Sciatic nerve (tissue), 2 donors: ENCODE measurements around the gene SETD1B. TPM values are rescaled to one million over a fixed set of nuclear protein-coding genes. Genes with fewer than 3 reads are reported as not detected.
A peak's percentile ranks its signal among the peaks of the same experiment; 100 is the strongest.
"Not testable (repeated sequence)": the region's sequence is repeated elsewhere in the genome, so short reads cannot be mapped to it uniquely, and the experiment has no call there.

Experiments
- ATAC-seq: fragments of 200-7000 bp; cut with Tn5 transposase; one replicate; pipeline ENCODE4 v1.9.1; 2020; ENCODE audit warnings: mild to moderate bottlenecking, moderate library complexity
- DNase-seq: peaks from one replicate; pipeline ENCODE4 v3.0.0-alpha.2; 2020; ENCODE audit warnings: low spot score
- intact Hi-C: fragments of 100-400 bp; cut with DNase I; formaldehyde crosslinking; loops from one replicate; pipeline ENCODE4 v1.14.2; 2022
- total RNA-seq: library from RNA; stranded (reverse); fragmentation: NEBNext Ultra II Directional; extraction: Animal tissue kit (Norgen Biotek cat#: 25700); gene quantifications from one replicate; pipeline ENCODE4 v1.2.1, GENCODE V29; 2021
- donor health status: DM: no; HTN: no; CAD: no.
- donor health status: DM: no; HTN: no; CAD: no.

Gene SETD1B
- total RNA-seq, 1 donor from 2014 or later, result 26.3 TPM

- intact Hi-C loops, result no loop called here
- ATAC-seq, result no peak
- DNase-seq, result no peak
These were observed 25.0 kb upstream of the SETD1B start for GRCh38 chr12:121778567-121779421.

- intact Hi-C loops, result no loop called here
- no peak for ATAC-seq
- DNase-seq, result no peak
These were observed 24.4 kb upstream of the SETD1B start for GRCh38 chr12:121779422-121779895.

- ATAC-seq (no peak), DNase-seq (no peak)
- intact Hi-C loops, result no loop called here
These were observed 23.4 kb upstream of the SETD1B start for GRCh38 chr12:121780429-121780828.

DNA sequence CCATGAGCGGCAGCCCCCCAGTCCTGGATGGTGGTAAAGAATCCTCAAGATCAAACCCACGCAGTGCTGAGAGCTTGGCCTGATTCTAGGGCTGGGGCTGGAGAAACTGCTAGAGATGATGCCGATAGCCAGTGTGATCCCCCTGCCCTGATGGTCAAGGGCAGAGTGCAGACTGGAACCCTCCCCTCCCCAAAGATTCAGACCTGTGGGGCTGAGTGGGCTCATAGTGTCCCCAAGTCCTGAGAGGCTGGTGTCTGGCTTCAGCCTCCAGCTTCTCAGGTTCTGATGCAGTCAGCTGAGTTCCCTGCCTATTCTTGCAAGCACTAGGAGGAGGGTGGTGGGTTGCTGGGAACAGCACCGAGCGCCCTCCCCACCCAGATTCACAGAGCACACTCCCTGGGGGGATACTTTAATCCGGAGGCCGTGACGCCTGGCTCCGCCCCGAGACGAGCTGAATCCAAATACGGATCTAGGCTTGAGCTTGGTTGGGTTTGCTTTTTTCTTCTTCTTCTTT lies 22.3 kb upstream of the SETD1B start:
- ATAC-seq (peak; percentile 77), DNase-seq (no peak)
- intact Hi-C loops, result no loop called here

- intact Hi-C loops, result no loop called here
- no peak for DNase-seq
- ATAC-seq, result peak; percentile 59
These were observed 21.5 kb upstream of the SETD1B start for GRCh38 chr12:121781998-121782979.

GRCh38 chr12:121783766-121784165 lies 20.0 kb upstream of the SETD1B start:
- intact Hi-C loops, result no loop called here
- ATAC-seq, result no peak
- no peak for DNase-seq

DNA sequence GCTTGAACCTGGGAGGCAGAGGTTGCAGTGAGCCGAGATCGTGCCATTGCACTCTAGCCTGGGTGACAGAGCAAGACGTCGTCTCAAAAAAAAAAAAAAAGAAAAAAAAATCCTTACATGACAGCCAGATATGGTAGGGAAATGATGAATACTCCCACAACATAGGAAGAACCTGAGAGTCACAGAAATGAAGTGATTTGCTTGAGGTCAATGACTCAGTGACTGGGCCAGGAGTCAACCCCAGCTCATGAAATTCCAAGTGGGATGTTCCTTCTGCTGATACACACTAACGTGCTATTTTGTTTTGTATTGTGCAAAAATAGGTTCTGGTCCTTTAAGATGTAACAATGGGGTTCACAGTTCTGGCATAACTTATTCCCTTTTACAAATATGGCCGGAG lies 19.3 kb upstream of the SETD1B start:
- DNase-seq (no peak), ATAC-seq (no peak)
- intact Hi-C loops, result no loop called here

DNA sequence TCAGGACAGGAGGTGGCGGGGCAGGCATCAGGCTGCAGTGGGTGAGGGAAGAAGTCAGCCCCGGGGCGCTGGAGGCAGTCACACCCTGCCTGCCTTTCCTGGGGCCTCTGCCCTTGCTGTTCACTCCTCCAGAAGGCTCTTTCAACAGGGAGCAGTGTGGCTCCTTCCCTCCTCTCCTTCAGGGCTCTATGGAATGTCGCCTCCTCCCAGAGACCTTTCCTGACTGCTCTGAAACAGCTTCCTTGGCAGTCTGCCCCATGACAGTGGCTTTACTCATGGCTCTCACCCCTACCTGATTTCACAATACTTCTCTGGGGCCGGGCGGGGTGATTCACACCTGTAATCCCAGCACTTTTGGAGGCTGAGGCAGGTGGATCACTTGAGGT lies 17.4 kb upstream of the SETD1B start:
- intact Hi-C loops, result no loop called here
- no peak for ATAC-seq
- peak; percentile 60 for DNase-seq

DNA sequence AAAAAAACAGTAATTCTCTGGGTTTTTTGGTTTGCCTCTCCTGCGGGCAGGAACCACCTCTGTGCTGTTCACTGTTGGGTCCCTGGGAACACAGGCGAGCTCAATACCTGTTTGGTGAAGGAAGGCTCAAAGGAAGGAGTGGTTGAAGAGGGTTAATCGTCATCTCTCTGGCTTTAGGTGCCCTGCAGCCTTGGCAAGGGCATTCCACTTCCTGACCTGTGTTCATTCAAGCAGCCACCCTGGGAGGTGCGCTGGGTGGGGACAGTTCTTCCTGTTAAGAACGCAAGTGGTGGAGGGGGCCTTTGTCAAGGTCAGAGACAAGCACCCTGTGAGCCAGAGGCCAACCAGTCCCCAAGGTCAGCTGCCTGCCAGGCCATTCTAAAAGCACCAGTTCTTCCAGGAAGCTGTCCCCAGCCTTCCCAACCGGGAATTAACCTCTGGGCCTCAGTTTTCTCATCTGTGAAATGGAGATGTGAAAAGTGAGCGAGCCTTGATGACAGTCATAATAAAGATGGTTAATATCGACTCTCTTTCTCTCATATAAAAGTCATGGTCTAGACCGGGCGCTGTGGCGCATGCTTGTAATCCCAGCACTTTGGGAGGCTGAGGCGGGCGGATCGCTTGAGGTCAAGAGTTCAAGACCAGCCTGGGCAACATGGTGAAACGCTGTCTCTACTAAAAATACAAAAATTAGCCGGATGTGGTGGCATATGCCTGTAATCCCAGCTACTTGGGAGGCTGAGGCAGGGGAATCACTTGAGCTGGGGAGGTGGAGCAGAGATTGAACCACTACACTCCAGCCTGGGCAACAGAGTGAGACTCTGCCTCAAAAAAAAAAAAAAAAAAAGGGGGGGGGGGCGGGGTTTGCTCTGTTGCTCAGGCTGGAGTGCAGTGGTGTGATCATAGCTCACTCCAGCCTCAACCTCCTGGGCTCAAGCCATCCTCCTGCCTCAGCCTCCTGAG lies 16.5 kb upstream of the SETD1B start:
- intact Hi-C loops, result no loop called here
- ATAC-seq, result no peak
- DNase-seq, result no peak

DNA sequence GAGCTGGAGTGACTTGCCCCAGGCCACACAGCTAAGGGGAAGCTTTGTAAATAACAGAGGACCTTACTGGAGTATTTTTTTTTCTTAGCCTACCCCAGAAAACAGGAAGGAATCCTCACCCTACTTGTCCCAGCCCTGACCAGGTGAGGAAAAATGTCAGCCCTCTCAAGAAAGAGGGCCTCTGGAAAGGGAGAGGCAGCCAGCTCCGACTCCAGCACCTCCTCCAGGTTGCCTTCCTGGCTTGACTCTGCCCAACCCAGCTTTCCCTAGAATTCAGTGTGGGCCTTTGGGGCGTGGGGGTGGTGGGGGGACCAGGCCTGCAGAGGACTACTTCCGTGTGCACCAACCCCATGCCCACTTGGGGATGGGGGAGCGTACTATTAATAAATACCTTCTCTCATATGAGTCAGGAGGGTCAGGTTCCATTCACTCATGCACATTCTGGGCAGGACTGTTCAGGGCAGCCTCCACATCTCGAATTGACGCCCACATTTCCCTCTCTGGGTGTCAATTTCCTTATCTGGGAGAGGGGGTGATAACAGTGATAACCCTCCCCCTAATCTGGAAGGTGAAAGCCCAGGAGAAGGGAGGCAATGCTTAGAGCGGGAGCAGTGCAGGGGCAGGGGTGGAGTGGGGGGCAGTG lies 15.5 kb upstream of the SETD1B start:
- intact Hi-C loops, result no loop called here
- no peak for ATAC-seq
- no peak for DNase-seq

GRCh38 chr12:121789233-121789781 lies 14.5 kb upstream of the SETD1B start:
- intact Hi-C loops, result no loop called here
- ATAC-seq (peak; percentile 18), DNase-seq (no peak)

GRCh38 chr12:121789800-121790728 lies 13.7 kb upstream of the SETD1B start:
- DNase-seq (peak; percentile 78), ATAC-seq (peak; percentile 14)
- intact Hi-C loops, result loop anchor here (10.0 kb wide), 1 partner anchor 95 kb away; the partner anchor contains the start of gene PSMD9

DNA sequence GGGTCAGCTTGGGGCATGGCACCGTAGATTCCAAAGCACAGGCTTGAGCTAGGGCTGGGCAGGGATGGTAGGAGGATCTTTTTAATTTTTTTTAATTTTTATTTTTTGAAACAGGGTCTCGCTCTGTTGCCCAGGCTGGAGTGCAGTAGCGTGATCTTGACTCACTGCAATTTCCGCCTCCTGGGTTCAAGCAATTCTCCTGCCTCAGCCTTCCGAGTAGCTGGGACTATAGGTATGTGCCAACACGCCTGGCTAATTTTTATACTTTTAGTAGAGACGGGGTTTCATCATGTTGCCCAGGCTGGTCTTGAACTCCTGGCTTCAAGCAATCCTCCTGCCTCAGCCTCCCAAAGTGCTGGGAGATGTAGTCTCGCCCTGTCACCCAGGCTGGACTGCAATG lies 13.0 kb upstream of the SETD1B start:
- intact Hi-C loops, result loop anchor here (10.0 kb wide), 1 partner anchor 94 kb away; the partner anchor contains the start of gene PSMD9
- not testable (repeated sequence) for ATAC-seq, DNase-seq

GRCh38 chr12:121791671-121792551 lies 11.9 kb upstream of the SETD1B start:
- no peak for ATAC-seq
- no peak for DNase-seq
- intact Hi-C loops, result loop anchor here (10.0 kb wide), 1 partner anchor 93 kb away; the partner anchor contains the start of gene PSMD9
